Measurements from ENCODE around the gene ZNRF1.
A peak's percentile ranks its signal among the peaks of the same experiment; 100 is the strongest.
"Not testable (repeated sequence)": the region's sequence is repeated elsewhere in the genome, so short reads cannot be mapped to it uniquely, and the experiment has no call there.

The ZNRF1 gene

DNA sequence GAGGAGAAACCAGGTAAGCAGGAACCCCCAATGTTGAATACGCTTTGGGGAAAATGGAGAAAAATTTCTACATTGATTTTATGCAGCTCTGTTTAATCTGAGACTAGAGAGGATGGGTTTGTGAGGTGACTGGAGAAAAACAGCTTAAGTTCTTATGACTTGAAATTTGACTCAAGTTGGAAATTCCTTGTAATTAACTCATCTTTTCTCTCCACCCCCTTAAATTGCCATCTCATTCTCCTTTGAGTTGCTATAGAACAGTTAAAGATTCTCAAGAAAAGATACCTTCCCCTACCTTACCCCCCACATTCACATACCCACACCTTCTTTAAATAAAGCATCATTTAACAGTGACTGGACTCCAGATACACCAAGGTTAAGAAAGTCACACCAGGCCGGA, 24.2 kb downstream of the ZNRF1 start:
- DNase-seq, result no peak
- intact Hi-C loops (cut with DNase I), result no loop called here

DNA sequence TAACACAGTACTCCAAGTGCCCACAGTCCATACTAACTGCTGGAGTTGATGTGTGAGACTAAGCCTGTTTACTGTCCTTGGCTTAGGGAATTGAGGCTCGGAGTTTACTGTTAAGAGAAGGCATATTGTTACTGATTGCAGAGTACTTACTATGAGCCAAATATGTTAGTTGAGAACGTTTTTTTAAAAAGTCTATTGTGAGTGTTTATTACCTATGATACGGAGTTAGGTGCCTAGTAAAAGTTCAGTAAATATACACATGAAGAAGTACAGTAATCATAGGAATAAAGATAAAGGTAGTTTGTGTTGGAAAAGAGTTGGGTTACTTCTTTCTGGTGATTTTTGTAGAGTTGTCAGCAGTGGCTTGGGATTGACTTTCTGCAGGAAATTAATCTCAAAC, 25.4 kb downstream of the ZNRF1 start:
- intact Hi-C loops (cut with DNase I), result no loop called here
- no peak for DNase-seq

DNA sequence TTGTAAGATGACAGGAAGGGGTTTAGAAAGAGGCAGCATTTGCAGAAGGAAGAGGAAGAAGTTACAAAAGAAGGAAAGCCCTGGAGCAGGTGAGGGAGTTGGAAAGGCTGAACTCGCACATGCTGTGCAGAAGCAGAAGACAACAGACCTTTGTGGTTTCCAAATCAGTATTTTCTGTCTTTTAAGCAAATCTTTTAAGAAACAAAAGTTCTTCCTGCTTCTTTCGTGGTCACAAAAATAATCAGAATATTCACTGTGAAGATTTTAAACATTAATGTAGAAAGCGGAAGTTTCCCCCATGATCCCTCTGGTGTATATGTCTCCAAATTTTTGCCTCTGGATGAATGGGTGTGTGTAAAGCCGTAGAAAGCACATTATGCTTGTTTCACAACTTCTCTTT, 25.8 kb downstream of the ZNRF1 start:
- intact Hi-C loops (cut with DNase I), result no loop called here
- no peak for DNase-seq

DNA sequence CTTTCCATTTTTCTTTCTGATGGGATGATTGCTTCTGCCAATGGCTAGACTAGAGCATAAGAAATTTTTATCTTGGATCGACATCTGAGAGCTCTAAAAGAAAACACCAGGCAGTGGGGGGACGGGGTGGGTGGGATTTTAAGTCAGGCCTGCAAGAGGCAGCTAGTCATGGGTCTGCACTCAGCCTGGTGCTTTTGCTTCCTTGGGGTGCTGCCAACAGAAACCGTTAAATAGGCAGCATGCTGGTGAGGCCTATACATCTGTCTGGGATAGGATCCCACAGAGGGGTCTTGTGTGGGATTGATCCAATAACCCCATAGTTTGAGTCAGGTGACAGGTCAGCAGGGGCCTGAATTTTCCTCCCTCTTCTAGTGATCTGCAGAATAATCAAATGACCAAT, 26.9 kb downstream of the ZNRF1 start:
- no peak for DNase-seq
- intact Hi-C loops (cut with DNase I), result no loop called here

DNA sequence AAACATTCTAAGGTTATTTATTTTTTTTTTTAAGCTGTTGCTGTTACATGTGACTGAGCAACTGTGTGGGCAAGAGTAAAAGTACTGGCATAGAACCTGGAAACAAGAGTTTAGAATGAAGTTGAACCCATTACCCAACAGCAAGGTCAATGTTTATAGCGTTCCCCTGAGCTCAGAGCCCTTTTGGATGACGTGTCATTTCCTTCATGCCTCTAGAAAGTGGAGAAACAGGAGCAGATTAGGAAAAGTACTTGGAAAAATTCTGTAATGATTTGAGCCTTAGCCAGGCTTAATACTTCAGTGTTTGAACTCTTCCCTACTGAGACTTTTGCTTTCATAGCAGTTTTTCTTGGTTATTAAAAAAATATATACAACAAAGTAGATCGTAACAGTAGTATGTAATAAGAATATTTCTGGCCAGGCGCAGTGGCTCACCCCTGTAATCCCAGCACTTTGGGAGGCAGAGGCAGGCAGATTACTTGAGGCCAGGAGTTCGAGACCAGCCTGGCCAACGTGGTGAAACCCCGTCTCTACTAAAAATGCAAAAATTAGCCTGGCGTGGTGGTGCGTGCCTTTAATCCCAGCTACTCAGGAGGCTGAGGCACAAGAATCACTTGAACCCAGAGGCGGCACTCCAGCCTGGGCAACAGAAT, 27.5 kb downstream of the ZNRF1 start:
- DNase-seq; intact Hi-C loops (cut with DNase I): not testable (repeated sequence)

DNA sequence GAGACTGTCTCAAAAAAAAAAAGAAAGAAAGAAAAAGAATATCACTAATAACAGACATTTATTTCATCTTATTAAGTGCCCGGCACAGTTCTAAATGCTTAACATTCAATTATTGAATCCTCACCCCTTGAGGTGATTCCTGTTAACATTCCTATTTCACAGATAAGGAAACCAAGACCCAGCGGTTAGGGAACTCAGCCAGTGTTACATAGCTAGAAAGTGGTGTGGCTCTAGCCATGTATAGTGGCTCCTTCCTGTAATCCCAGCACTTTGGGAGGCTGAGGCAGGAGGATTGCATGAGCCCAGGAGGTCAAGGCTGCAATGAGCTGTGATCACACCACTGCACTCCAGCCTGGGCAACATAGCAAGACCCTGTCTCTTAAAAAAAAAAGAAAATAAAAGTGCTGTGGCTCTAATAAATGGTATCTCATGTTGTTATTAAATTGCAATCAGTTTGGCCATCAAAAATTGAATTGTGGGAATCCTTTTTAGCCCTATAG, 28.1 kb downstream of the ZNRF1 start:
- DNase-seq, result no peak
- intact Hi-C loops (cut with DNase I), result no loop called here

DNA sequence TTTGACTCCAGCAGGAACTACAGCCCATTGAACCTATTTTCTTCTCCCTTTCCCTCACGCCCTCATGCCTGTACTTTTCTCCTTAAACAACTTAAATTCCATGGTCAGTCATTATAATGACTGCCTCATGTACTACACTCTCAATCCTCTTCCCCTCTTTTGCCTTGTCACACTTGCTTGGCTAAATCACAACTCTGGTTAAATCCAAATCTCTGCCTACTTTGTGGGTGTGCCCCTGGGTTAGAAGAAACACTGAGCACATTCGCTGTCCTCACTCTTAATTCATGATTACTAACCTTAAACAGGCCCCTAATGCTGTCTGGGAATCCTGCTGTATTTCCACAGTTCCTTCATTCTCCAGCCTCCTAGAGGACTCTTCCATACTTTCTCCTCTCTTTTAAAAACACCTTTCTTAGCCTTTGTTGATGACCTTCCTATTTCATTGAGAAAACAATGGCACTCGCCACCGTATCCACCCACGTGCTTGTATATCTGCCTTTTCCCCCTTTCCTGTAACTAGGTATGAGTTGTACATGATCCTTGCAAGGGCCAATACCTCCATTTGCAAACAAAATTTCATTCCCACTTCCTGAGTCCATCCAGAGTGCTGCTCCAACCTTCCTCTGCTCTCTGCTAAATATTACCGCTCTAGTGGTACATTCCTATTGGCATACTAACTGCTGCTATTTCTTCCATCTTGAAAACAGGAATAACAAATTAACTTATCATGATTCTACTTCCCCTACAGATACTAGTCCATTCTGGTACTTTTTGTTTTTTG, 28.9 kb downstream of the ZNRF1 start:
- intact Hi-C loops (cut with DNase I), result no loop called here
- DNase-seq, result no peak

DNA sequence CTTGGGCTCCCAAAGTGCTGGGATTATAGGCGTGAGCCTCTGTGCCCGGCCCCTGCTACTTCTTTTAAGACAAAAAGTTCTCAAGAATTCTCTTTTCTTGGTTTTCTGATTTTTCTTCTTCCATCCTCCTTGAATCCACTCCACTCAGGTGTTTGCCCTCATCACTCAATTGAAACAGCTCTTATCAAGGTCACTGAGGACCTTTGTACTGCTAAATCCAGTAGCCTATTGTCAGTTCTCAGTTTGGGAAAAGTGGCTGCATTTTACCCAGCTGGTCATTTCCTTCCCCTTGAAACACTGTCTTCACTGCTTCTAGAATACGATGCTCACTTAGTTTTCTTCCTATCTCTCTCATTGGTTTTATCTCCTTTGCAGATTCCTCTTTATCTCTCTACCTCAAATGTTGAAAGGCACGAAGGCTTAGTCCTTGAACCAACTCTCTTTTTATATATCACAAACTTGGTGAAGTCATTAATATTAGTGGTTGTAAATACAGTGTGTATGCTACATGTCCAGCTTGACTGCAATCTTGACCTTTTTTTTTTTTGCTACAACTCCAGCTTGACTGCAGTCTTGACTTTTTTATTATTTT, 29.8 kb downstream of the ZNRF1 start:
- no peak for DNase-seq
- intact Hi-C loops (cut with DNase I), result no loop called here

DNA sequence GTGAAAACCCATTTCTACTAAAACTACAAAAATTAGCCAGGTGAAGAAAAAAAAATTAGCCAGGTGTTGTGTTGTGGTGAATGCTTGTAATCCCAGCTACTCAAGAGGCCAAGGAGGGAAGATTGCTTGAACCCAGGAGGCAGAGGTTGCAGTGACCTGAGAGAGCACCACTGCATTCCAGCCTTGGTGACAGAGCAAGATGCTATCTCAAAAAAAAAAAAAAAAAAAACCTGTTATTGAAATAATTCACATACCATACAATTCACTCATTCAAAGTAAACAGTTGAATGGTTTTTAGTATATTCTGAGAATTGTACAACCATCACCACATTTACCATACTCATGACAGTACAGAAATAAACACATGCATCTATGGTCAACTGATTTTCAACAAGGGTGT, 31.0 kb downstream of the ZNRF1 start:
- intact Hi-C loops (cut with DNase I), result no loop called here
- no peak for DNase-seq

DNA sequence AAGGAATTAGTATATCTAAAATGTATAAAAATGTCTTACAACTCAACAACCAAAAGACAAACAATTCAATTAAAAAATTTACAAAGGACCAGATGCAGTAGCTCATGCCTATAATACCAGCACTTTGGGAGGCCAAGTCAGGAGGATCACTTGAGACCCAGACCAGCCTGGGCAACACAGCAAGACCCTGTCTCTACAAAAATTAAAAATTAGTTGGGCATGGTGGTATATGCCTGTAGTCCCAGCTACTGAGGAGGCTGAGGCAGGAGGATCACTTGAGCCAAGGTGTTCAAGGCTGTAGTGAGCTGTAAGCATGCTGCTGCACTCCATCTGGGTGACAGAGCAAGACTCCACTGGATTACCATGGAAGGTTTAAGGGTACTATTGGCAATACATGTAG, 33.8 kb downstream of the ZNRF1 start:
- intact Hi-C loops (cut with DNase I), result no loop called here
- DNase-seq, result no peak

DNA sequence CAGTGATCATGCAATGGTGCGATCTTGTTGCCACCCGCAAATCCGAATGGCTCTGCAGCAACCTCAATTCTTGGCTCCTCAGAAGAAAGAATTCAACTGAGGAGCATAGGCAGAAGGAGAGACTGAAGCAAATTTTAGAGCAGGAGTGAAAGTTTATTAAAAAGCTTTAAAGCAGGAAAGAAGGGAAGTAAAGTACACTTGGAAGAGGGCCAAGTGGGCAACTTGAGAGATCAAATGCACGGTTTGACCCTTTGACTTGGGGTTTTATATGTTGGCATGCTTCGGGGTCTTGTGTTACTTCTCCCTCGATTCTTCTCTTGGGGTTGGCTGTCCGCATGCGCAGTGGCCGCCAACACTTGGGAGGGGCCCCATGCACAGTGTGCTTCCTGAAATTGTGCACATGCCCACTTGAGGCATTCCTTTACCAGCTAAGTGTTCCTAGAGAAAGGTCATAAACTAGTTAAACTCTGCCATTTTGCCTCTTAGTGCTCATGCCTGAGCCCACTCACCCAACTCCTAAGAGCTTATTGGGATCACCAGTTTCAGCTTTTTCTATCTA, 36.7 kb downstream of the ZNRF1 start:
- intact Hi-C loops (cut with DNase I), result no loop called here
- no peak for DNase-seq

DNA sequence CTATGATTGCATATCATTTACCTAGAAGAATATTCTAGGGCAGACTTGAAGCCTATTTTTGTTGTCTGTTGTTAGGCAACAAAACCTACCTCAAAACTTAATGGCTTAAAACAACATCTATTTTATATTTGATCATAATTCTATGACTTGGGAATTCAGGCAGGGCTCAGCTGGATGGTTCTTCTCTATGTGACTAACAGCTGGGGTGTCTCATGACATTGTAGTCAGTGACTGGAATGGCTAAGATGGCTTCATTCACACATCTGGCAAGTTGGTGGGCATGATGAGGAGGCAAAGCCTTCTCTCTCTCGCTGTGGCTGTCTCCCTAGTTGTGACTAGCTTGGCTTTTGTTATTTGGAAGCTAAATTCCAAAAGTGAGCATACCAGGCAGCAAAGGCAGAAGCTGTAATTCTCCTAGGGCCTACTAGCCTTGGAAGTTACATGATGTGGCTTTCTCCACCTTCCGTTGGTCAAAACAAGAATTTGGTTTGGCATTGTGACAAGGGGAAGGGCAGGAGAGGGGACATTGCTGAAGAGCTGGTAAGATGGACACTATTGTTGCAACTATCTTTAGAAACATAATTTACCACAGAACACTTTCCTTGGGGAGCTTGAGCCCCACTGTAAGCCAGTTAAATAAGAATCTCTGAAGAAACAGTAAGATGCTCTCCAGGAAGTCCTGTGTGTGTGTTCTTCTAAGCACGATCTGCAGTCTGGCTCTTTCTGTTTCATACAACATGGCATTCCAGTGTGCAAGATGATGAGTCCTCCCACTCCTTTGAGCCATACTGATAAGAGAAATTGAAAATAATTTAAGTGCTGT, 39.4 kb downstream of the ZNRF1 start:
- DNase-seq, result no peak
- intact Hi-C loops (cut with DNase I), result no loop called here

DNA sequence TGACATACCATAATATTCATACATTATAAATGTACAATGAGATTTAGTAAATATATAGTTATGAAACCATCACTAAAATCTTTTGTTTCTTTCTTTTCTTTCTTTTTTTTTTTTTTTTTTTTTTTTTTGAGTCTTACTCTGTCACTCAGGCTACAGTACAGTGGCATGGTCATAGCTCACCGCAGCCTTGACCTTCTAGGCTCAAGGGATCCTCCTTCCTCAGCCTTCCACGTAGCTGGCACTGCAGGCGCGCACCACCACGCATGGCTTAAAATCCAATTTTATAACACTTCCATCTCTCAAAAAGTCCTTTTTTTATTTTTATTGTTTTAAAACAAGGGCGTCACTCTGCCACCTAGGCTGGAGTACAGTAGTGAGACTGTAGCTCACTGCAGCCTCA, 41.1 kb downstream of the ZNRF1 start:
- DNase-seq, result no peak
- intact Hi-C loops (cut with DNase I), result no loop called here

DNA sequence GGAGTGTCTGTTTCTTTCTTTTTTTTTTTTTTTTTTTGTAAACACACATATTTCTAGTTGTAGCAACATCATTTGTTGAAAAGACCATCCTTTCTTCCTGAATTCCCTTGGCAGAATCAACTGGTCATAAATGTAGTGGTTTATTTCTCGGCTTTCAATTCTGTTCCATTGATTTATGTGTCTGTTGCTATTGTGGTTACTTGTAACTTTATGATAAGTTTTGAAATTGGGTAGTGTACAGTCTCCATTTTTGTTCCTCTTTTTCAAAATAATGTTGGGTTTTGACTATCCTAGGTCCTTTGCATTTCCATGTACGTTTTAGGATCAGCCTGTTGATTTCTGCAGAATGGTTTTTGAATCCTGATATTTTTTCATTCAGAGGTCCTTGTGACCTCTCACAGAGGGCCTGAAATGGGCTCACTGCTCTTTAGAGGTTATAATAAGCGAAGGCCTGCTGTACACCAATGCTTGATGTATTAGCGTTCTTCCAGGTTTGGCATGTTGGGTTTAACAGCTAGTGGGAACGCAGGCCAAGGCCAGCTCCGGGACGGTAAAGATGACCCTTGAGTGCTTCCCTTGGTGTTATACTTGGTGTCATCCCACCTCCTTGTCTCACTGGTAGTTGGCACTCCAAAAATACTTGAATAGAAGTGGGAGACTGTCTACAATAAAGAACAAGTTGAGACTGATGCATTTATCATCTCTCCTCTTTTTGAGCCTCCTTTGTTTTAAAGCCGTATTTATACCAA, 43.8 kb downstream of the ZNRF1 start:
- no peak for DNase-seq
- intact Hi-C loops (cut with DNase I), result no loop called here

DNA sequence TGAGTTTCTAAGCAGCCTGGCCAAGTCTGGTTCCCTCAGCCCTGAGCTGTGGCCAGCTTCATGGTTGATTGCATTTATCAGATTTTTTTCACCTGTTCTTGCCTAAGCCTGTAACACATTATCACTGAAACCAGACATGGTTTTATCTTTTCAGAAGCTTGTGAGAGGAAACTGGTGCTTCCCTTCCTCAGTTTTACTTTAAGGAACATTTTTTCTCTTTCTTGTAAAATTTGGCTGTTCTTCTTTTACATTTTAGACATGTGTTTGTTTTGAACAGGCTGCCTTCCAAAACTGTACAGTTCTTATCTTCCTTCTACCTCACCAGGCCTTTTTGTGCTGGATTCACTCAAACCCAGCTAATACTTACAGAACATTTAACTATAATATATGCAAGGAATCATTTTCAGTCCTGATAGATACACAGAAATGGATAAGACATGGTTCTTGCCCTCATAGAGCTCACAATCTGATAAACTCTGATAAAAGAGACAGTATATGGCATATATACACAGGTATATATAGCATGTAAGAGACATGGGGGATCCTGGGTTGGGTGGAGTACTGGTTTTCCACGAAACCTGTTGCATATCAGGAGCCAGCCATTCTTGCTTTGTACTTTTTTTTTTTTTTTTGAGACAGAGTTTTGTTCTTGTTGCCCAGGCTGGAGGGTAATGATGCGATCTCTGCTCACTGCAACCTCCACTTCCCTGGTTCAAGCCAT, 44.5 kb downstream of the ZNRF1 start:
- no peak for DNase-seq

DNA sequence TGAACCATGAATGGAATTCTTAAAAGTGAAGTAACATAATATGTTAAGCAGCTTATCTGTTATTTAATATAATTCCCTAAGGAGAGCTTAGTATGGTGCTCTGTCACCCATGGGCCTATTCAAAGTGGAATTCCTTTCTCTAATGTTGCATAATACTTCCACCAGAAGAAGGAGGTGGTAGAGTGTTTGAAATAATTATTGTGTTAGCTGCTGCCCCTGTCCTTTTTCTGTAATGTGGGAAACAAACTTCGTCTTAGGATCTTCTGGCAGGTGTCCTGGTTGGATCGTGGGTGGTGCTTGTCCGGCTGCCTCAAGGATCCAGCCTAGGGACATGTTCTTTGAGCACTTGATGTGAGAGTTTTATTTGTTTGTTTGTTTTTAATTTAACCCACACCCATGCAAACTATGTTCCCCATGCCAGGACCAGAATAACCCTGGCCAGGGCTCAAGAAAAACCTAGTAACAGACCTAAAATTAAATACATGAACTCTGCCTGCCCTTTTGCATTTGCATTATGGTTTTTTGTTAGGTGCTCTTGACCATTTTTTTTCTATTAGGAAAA, 46.1 kb downstream of the ZNRF1 start:
- peak in 1 of 42 donors; percentile 4 for DNase-seq
- intact Hi-C loops (cut with DNase I), result no loop called here

More for the DNA sequence above, 44.5 kb downstream of the ZNRF1 start:
- intact Hi-C loops (cut with DNase I), result no loop called here

DNA sequence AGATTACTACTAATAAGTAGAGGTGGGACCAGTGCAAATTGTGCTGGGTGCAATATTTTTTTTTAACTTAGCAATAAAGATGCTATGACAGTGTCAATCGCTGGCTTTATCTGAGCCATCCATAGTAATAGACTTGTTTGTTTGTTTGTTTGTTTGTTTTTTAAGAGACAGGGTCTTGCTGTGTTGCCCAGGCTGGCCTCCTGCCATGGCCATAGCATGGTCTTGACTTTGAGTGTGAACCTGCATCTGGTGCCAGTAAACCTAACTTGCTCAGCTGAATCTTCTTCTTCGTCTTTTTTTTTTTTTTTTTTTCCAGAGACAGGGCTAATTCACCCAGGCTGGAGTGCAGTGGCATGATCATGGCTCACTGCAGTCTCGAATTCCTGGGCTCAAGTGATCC, 46.6 kb downstream of the ZNRF1 start:
- intact Hi-C loops (cut with DNase I), result no loop called here
- no peak for DNase-seq

DNA sequence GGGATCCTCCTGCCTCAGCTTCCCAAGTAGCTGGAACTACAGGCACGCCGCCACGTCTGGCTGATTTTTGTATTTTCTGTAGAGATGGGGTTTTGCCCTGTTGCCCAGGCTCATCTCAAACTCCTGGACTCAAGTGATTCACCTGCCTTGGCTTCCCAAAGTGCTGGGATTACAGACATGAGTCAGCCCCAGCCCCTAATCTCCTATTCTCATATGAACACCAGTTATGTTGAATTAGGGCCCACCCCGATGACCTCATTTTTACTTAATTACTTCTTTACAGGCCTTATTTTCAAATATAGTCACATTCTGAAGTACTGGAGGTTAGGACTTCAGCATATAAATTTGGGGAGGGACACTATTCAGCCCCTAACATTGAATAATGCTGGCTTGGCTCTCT, 49.2 kb downstream of the ZNRF1 start:
- DNase-seq, result no peak
- intact Hi-C loops (cut with DNase I), result no loop called here
